Psoas muscle (tissue), 8 donors: ENCODE data around the gene RIC1. TPM values are rescaled to one million over a fixed set of nuclear protein-coding genes. Genes with fewer than 3 reads are reported as not detected.
A peak's percentile ranks its signal among the peaks of the same experiment; 100 is the strongest.
"Not testable (repeated sequence)": the region's sequence is repeated elsewhere in the genome, so short reads cannot be mapped to it uniquely, and the experiment has no call there.

Experiments
- ATAC-seq, 4 donors: fragments of 200-7000 bp; cut with Tn5 transposase; one replicate each; pipeline ENCODE4 v1.9.1; 2020; ENCODE audit warnings: moderate library complexity in 3 of 4, mild to moderate bottlenecking in 2 of 4
- DNase-seq, 2 donors: peaks; one replicate each; pipeline ENCODE4 v3.0.0-alpha.2; 2020
- H3K27ac ChIP-seq: fragments of 200-600 bp; one replicate; pipeline ENCODE4 v1.8.0; 2022
- H3K27me3 ChIP-seq, 3 donors: fragments of 200-600 bp in 1 of 3; one replicate each; pipeline versions ENCODE4 v1.6.1 to v1.8.0; 2013 to 2022; ENCODE audit warnings: low read length in 2 of 3, mild to moderate bottlenecking in 2 of 3, moderate library complexity in 1 of 3; ENCODE audit not compliant: insufficient read depth in 3 of 3
- H3K36me3 ChIP-seq, 2 donors: fragments of 200-600 bp in 1 of 2; one replicate each; pipeline versions ENCODE4 v1.6.1 to v1.8.0; 2013 to 2022; ENCODE audit warnings: low read depth in 1 of 2, mild to moderate bottlenecking in 1 of 2, moderate library complexity in 1 of 2; ENCODE audit not compliant: insufficient read depth in 1 of 2
- H3K4me1 ChIP-seq: fragments of 200-600 bp; one replicate; pipeline ENCODE4 v1.8.0; 2022
- H3K4me3 ChIP-seq: fragments of 200-600 bp; one replicate; pipeline ENCODE4 v1.8.0; 2022; ENCODE audit warnings: mild to moderate bottlenecking
- H3K9me3 ChIP-seq: fragments of 200-600 bp; one replicate; pipeline ENCODE4 v1.8.0; 2022
- WGBS, 3 donors: extraction: QIAGEN DNeasy Blood & Tissue Kit; methylation state at CpG; one replicate each; pipeline versions ENCODE4 v1.1.6 to v1.1.7; 2013; 5-methylcytosine and 5-hydroxymethylcytosine counted together
- intact Hi-C, 2 donors: fragments of 100-400 bp; cut with DNase I; formaldehyde crosslinking; loops; one replicate each; pipeline versions ENCODE4 v1.11.0 to v1.14.2; 2022
- polyA plus RNA-seq, 3 donors: library from polyadenylated mRNA; stranded (reverse); fragments of 200-250 nt; gene quantifications; one replicate each; pipeline ENCODE4 v1.2.3, GENCODE V29; 2013
- total RNA-seq, 4 donors: library from RNA; stranded (reverse); fragmentation: NEBNext Ultra II Directional in 2 of 4; extraction: Animal tissue kit (Norgen Biotek cat#: 25700) in 2 of 4; gene quantifications; one replicate each; pipeline versions ENCODE4 v1.2.1 to v1.2.4, GENCODE V29; 2021 to 2023
- TF ChIP-seq, protein P1 (sequence below): fragments of 200-600 bp; IDR thresholded peaks from one replicate; pipeline ENCODE4 v1.8.0; 2022; ENCODE audit warnings: antibody characterized with exemption
- donor health status: healthy with polysubstance abuse.
- donor health status: DM: no; HTN: no; CAD: no; lungs with moderate emphysema.
- donor health status: Bipolar disorder and iron deficiency.
- donor health status: healthy.
- donor health status: DM: yes; HTN: yes; CAD: no.
- donor health status: DM: no; HTN: no; CAD: no.
- donor health status: DM: no; HTN: no; CAD: no.
- donor health status: DM: yes; HTN: yes; CAD: no.

RIC1 gene
- total and polyA plus RNA-seq, 7 donors, result 6.8 to 28.6 (median 10.9) TPM

- no peak for DNase-seq
- Histone ChIP-seq H3K4me3 (no peak overlapping the region), H3K27me3 (no peaks in the 10 kb centered on the region), H3K27ac (no peak overlapping the region), H3K4me1 (peaks cover 16% of the 10 kb centered on the region), H3K9me3 (peaks cover 21% of the 10 kb centered on the region), H3K36me3 (no peaks in the 10 kb centered on the region)
- WGBS, 3 donors, result 93 to 97% (median 97%) methylated on average over 2 of the region's 2 CpGs
- peak; percentile 7 to 51 (median 30) for ATAC-seq
- intact Hi-C loops, result no loop called here
- TF ChIP-seq, protein P1, sequence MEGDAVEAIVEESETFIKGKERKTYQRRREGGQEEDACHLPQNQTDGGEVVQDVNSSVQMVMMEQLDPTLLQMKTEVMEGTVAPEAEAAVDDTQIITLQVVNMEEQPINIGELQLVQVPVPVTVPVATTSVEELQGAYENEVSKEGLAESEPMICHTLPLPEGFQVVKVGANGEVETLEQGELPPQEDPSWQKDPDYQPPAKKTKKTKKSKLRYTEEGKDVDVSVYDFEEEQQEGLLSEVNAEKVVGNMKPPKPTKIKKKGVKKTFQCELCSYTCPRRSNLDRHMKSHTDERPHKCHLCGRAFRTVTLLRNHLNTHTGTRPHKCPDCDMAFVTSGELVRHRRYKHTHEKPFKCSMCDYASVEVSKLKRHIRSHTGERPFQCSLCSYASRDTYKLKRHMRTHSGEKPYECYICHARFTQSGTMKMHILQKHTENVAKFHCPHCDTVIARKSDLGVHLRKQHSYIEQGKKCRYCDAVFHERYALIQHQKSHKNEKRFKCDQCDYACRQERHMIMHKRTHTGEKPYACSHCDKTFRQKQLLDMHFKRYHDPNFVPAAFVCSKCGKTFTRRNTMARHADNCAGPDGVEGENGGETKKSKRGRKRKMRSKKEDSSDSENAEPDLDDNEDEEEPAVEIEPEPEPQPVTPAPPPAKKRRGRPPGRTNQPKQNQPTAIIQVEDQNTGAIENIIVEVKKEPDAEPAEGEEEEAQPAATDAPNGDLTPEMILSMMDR, result no peak
These were observed 21.6 kb downstream of the RIC1 start for GRCh38 chr9:5650356-5651105.

GRCh38 chr9:5651246-5651645 lies 22.3 kb downstream of the RIC1 start:
- Histone ChIP-seq H3K36me3 (no peaks in the 10 kb centered on the region), H3K4me3 (no peak overlapping the region), H3K4me1 (peaks cover 10% of the 10 kb centered on the region), H3K9me3 (peaks cover 21% of the 10 kb centered on the region), H3K27me3 (no peaks in the 10 kb centered on the region), H3K27ac (no peak overlapping the region)
- DNase-seq (no peak), ATAC-seq (no peak)
- TF ChIP-seq, protein P1, result no peak
- intact Hi-C loops, result no loop called here

GRCh38 chr9:5652821-5653220 lies 23.9 kb downstream of the RIC1 start:
- intact Hi-C loops, result no loop called here
- WGBS, 3 donors, result 94 to 100% (median 99%) methylated on average over 1 of the region's 1 CpG
- H3K27me3 ChIP-seq, result no peaks in the 10 kb centered on the region
- no peak overlapping the region for H3K27ac ChIP-seq
- H3K4me1 ChIP-seq, result no peaks in the 10 kb centered on the region
- TF ChIP-seq, protein P1, result no peak
- no peak overlapping the region for H3K4me3 ChIP-seq
- DNase-seq (no peak), ATAC-seq (no peak)
- peaks cover 21% of the 10 kb centered on the region for H3K9me3 ChIP-seq
- peaks cover 0 to 12% of the 10 kb centered on the region in 2 donors for H3K36me3 ChIP-seq

DNA sequence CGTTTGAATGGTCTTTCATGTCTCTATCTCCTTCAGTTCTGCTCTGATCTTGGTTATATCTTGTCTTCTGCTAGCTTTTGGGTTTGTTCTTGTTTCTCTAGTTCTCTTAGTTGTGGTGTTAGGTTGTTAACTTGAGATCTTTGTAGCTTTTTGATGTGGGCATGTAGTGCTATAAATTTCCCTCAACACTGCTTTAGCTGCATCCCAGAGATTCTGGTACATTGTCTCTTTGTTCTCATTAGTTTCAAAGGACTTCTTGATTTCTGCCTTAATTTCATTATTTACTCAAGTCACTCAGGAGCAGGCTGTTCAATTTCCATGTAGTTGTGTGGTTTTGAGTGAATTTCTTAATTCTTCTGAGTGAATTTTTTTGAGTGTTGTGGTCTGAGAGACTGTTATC lies 33.9 kb downstream of the RIC1 start:
- H3K27ac ChIP-seq, H3K4me1 ChIP-seq, ATAC-seq, H3K27me3 ChIP-seq, DNase-seq, intact Hi-C loops, H3K4me3 ChIP-seq: not testable (repeated sequence)
- WGBS, 3 donors, result 95 to 100% (median 96%) methylated on average over 1 of the region's 1 CpG
- Histone ChIP-seq H3K36me3 (peaks cover 0 to 11% of the 10 kb centered on the region in 2 donors), H3K9me3 (peaks cover 11% of the 10 kb centered on the region)

- Histone ChIP-seq H3K36me3 (no peaks in the 10 kb centered on the region), H3K4me1 (peaks cover 4% of the 10 kb centered on the region), H3K4me3 (no peak overlapping the region), H3K27me3 (no peaks in the 10 kb centered on the region), H3K27ac (no peak overlapping the region), H3K9me3 (peaks cover 8% of the 10 kb centered on the region)
- WGBS, 3 donors, result 82 to 89% (median 86%) methylated on average over 3 of the region's 3 CpGs
- intact Hi-C loops, result no loop called here
- DNase-seq (no peak), ATAC-seq (no peak)
- TF ChIP-seq, protein P1, result no peak
These were observed 36.2 kb downstream of the RIC1 start for GRCh38 chr9:5665059-5665458.
